Caco-2 (cell line): ENCODE measurements around the gene PGC. TPM values are rescaled to one million over a fixed set of nuclear protein-coding genes. Genes with fewer than 3 reads are reported as not detected.

Source experiments
- BruUV-seq: library from RNA; stranded (reverse); fragments of 400-500 nt; replicated peaks from 2 replicates; lab custom pipeline; 2021; lab: Mats Ljungman, UMichigan
- CTCF ChIA-PET: fragments of 300-600 bp; sonication (Branson Sonifier 250); formaldehyde crosslinking; loops from one replicate; lab custom pipeline; 2022; ENCODE audit warnings: antibody characterized with exemption; lab: Charles Lee
- POLR2A ChIA-PET: fragments of 300-600 bp; sonication (Branson Sonifier 250); formaldehyde crosslinking; loops from one replicate; lab custom pipeline; 2022; ENCODE audit warnings: antibody characterized with exemption; lab: Charles Lee
- DNase-seq, 2 experiments: peaks; one replicate each; pipeline versions ENCODE4 v3.0.0 to v3.0.0-alpha.2; 2020 to 2022
- H3K27me3 ChIP-seq: replicated peaks from 2 replicates; pipeline ENCODE4 v1.6.0; 2011; ENCODE audit warnings: low read length; ENCODE audit not compliant: control insufficient read depth, insufficient read depth
- H3K36me3 ChIP-seq: 2 replicates; pipeline ENCODE4 v1.5.1; 2011; ENCODE audit warnings: low read length; ENCODE audit not compliant: control insufficient read depth, insufficient read depth
- H3K4me1 ChIP-seq: fragments of 250-450 bp; sonication (Bioruptor Pico); 2 replicates; pipeline ENCODE4 v1.5.1; 2020; ENCODE audit warnings: mild to moderate bottlenecking
- H3K4me3 ChIP-seq: 2 replicates; pipeline ENCODE4 v1.5.1; 2011; ENCODE audit warnings: low read depth, mild to moderate bottlenecking, control low read depth, low read length
- H3K9me3 ChIP-seq: fragments of 250-450 bp; sonication (Bioruptor Pico); 2 replicates; pipeline ENCODE4 v1.5.1; 2020; ENCODE audit warnings: mild to moderate bottlenecking, moderate library complexity
- H3K27ac Mint-ChIP-seq: one replicate; pipeline ENCODE4 v1.8.0; 2022; ENCODE audit warnings: mixed read lengths; ENCODE audit not compliant: unreplicated experiment
- H3K27me3 Mint-ChIP-seq: one replicate; pipeline ENCODE4 v1.8.0; 2022; ENCODE audit warnings: mixed read lengths; ENCODE audit not compliant: insufficient read depth, unreplicated experiment
- H3K36me3 Mint-ChIP-seq: one replicate; pipeline ENCODE4 v1.8.0; 2022; ENCODE audit warnings: mild to moderate bottlenecking, mixed read lengths; ENCODE audit not compliant: insufficient read depth, unreplicated experiment
- H3K4me1 Mint-ChIP-seq: one replicate; pipeline ENCODE4 v1.8.0; 2022; ENCODE audit warnings: low read depth, mixed read lengths; ENCODE audit not compliant: unreplicated experiment
- H3K4me3 Mint-ChIP-seq: one replicate; pipeline ENCODE4 v1.8.0; 2022; ENCODE audit warnings: mild to moderate bottlenecking, moderate library complexity, mixed read lengths; ENCODE audit not compliant: unreplicated experiment
- H3K9me3 Mint-ChIP-seq: one replicate; pipeline ENCODE4 v1.8.0; 2022; ENCODE audit warnings: mixed read lengths; ENCODE audit not compliant: unreplicated experiment
- intact Hi-C: fragments of 100-400 bp; cut with micrococcal nuclease; formaldehyde crosslinking; loops from one replicate; pipeline ENCODE4 v1.10.0; 2022; ENCODE audit not compliant: unreplicated experiment
- total RNA-seq: library from RNA; stranded (reverse); gene quantifications from 2 replicates; pipeline ENCODE4 v1.2.3, GENCODE V29; 2022
- TF ChIP-seq, protein P1 (sequence below), 2 experiments: fragments of 200-600 bp in 1 of 2; IDR thresholded peaks; 1 replicate in 1 of 2; 2 replicates in 1 of 2; pipeline versions ENCODE4 v1.5.1 to v1.8.0; 2011 to 2022; ENCODE audit warnings: antibody characterized with exemption in 1 of 2, control low read depth in 1 of 2, inconsistent platforms in 1 of 2, low read depth in 1 of 2, low read length in 1 of 2, mild to moderate bottlenecking in 1 of 2, moderate library complexity in 1 of 2; ENCODE audit not compliant: insufficient read depth in 1 of 2, severe bottlenecking in 1 of 2, unreplicated experiment in 1 of 2

The PGC gene
- total RNA-seq, 1 experiment from 2014 or later: 12.2 TPM

DNA sequence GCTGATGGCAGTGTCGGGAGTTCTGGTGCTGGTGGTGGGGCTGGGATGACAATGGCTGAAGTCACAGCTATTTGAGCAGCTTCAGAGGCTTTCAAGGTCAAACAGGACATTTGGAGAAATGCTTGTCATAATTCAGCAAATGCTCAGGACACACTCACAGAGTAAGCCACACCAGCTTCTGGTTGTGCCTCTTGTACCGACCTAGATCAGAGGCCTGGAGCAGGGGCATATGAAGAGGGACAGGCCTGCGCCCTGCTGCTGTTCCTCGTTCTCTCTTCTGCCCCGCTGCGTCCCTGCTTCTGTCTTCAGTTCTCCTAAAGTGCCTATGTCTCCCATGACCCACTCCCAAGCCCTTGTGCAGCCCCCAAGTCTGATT, 893 bp upstream of the PGC start:
- no peak for DNase-seq
- Mint-ChIP-seq H3K27me3 (no peaks in the 10 kb centered on the region), H3K27ac (no peak overlapping the region), H3K4me3 (no peak overlapping the region), H3K36me3 (no peaks in the 10 kb centered on the region), H3K4me1 (peaks cover 15% of the 10 kb centered on the region), H3K9me3 (no peaks in the 10 kb centered on the region)
- Histone ChIP-seq H3K4me3 (no peak overlapping the region), H3K4me1 (peaks cover 19% of the 10 kb centered on the region), H3K9me3 (no peaks in the 10 kb centered on the region), H3K27me3 (no peaks in the 10 kb centered on the region), H3K36me3 (no peaks in the 10 kb centered on the region)
- ChIA-PET CTCF (interaction anchor here (0.6 kb wide), 1 partner anchor 27 kb away, joined by 6 read pairs; no protein-coding TSS in a partner anchor), POLR2A (interaction anchor here (0.6 kb wide), 1 partner anchor 287 kb away, joined by 4 read pairs; no protein-coding TSS in a partner anchor)
- TF ChIP-seq, protein P1, sequence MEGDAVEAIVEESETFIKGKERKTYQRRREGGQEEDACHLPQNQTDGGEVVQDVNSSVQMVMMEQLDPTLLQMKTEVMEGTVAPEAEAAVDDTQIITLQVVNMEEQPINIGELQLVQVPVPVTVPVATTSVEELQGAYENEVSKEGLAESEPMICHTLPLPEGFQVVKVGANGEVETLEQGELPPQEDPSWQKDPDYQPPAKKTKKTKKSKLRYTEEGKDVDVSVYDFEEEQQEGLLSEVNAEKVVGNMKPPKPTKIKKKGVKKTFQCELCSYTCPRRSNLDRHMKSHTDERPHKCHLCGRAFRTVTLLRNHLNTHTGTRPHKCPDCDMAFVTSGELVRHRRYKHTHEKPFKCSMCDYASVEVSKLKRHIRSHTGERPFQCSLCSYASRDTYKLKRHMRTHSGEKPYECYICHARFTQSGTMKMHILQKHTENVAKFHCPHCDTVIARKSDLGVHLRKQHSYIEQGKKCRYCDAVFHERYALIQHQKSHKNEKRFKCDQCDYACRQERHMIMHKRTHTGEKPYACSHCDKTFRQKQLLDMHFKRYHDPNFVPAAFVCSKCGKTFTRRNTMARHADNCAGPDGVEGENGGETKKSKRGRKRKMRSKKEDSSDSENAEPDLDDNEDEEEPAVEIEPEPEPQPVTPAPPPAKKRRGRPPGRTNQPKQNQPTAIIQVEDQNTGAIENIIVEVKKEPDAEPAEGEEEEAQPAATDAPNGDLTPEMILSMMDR (IDR thresholded peaks at IDR 0.05; ENCODE audit: insufficient read depth in 1 of 2, low read depth in 1 of 2, low read length in 1 of 2, severe bottlenecking in 1 of 2, unreplicated experiment in 1 of 2): no peak
- intact Hi-C loops: no loop called here
- BruUV-seq: no TSS peak

GRCh38 chr6:41746107-41746506, 1.1 kb downstream of the PGC start:
- POLR2A ChIA-PET: no interaction called here
- Histone ChIP-seq H3K9me3 (no peaks in the 10 kb centered on the region), H3K4me1 (peaks cover 37% of the 10 kb centered on the region), H3K4me3 (no peak overlapping the region), H3K27me3 (no peaks in the 10 kb centered on the region), H3K36me3 (no peaks in the 10 kb centered on the region)
- Mint-ChIP-seq H3K36me3 (peaks cover 14% of the 10 kb centered on the region), H3K4me3 (no peak overlapping the region), H3K4me1 (peaks cover 32% of the 10 kb centered on the region), H3K9me3 (no peaks in the 10 kb centered on the region), H3K27ac (no peak overlapping the region), H3K27me3 (no peaks in the 10 kb centered on the region)
- CTCF ChIA-PET: no interaction called here
- TF ChIP-seq, protein P1 (IDR thresholded peaks at IDR 0.05; ENCODE audit: insufficient read depth in 1 of 2, low read depth in 1 of 2, low read length in 1 of 2, severe bottlenecking in 1 of 2, unreplicated experiment in 1 of 2): no peak
- intact Hi-C loops: no loop called here
- no TSS peak for BruUV-seq
- DNase-seq: no peak

- no peak for DNase-seq
- Mint-ChIP-seq H3K27me3 (no peaks in the 10 kb centered on the region), H3K36me3 (peaks cover 14% of the 10 kb centered on the region), H3K27ac (no peak overlapping the region), H3K9me3 (no peaks in the 10 kb centered on the region), H3K4me3 (no peak overlapping the region), H3K4me1 (peaks cover 34% of the 10 kb centered on the region)
- ChIA-PET CTCF (no interaction called here), POLR2A (no interaction called here)
- Histone ChIP-seq H3K4me1 (peaks cover 55% of the 10 kb centered on the region), H3K9me3 (no peaks in the 10 kb centered on the region), H3K27me3 (no peaks in the 10 kb centered on the region), H3K36me3 (no peaks in the 10 kb centered on the region), H3K4me3 (no peak overlapping the region)
- BruUV-seq: no TSS peak
- TF ChIP-seq, protein P1 (IDR thresholded peaks at IDR 0.05; ENCODE audit: insufficient read depth in 1 of 2, low read depth in 1 of 2, low read length in 1 of 2, severe bottlenecking in 1 of 2, unreplicated experiment in 1 of 2): no peak
- intact Hi-C loops: no loop called here
Observed at GRCh38 chr6:41744236-41744787, 2.9 kb downstream of the PGC start.
